GM12891 (cell line): Measurements from ENCODE around the gene MYOZ3.

Experiments
- POLR2A ChIP-seq: IDR thresholded peaks from 2 replicates; pipeline ENCODE4 v1.6.1; 2011; ENCODE audit warnings: low read depth, low read length, control low read depth
- POLR2AphosphoS5 ChIP-seq: IDR thresholded peaks from 2 replicates; pipeline ENCODE4 v1.6.1; 2011; ENCODE audit warnings: low read depth, low read length, control low read depth
- SPI1 ChIP-seq: IDR thresholded peaks from 2 replicates; pipeline ENCODE4 v1.6.1; 2011; ENCODE audit warnings: low read depth, low read length, control low read depth
- TAF1 ChIP-seq: IDR thresholded peaks from 2 replicates; pipeline ENCODE4 v1.6.1; 2011; ENCODE audit warnings: low read depth, low read length, control low read depth

GRCh38 chr5:150670275-150670947 lies 9.4 kb downstream of the MYOZ3 start:
- TF ChIP-seq POLR2A: no peak
- TF ChIP-seq TAF1: no peak
- no peak for TF ChIP-seq POLR2AphosphoS5
- TF ChIP-seq SPI1: no peak
